Fibroblast of upper back skin (primary cell): Measurements from ENCODE around the gene UBE2L3.
A peak's percentile ranks its signal among the peaks of the same experiment; 100 is the strongest.

Experiments
- DNase-seq: peaks from one replicate; pipeline ENCODE4 v3.0.0-alpha.2; 2013

Gene UBE2L3

GRCh38 chr22:21650823-21651520 lies 83.5 kb downstream of the UBE2L3 start:
- DNase-seq = no peak

DNA sequence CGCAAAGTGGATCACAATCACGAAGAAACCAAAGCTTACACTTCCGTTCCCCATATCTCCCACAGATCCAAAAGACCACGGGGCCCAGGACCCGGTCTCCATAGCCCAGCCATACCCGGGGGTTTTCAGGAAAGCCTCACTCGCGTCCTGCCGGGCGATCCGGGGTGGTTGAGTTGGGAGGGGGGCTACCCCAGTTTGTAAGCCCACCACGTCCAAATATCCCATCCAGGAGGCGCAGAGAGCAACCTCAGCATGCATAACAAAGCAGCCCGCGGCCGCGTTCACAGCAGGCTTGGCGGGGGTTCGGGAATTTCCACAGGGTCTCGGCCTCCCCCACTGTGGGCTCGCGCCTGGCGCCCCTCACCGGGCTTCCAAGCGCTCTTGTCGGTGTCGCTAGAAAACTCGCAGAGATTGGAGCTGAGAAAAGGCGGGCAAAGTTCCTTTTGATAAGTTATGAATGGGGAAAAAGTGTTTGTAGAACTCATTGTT lies 84.1 kb downstream of the UBE2L3 start:
- no peak for DNase-seq

DNA sequence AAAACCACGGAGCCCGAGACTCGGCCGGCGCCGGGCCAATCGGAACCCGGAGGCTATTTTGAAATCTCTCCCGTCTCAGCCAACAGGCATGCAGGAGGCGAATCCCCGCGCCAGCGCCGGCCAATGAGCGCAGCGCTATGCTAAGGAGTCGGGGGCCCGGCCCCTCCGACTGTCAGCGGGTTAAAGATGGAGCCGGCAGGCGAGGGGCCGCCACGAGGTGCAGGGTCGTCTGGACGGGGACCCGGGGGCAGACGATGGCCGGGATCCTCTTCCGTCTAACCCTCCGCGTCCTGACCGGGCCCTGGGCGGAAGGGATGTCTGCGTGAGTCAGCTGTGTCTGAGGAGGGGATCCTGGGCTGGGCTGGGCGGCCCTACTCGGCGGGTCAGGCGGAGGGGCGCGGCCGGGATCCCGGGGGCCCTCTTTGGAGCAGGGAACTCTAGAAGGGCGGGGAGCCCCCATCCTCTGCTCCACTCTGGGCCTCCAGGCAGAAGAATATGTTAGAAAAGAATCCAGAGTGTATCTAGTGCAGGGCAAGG lies 84.6 kb downstream of the UBE2L3 start:
- DNase-seq = peak; percentile 88

- DNase-seq = no peak
Observed at GRCh38 chr22:21652547-21653545, 85.3 kb downstream of the UBE2L3 start.

GRCh38 chr22:21657020-21657359 lies 89.5 kb downstream of the UBE2L3 start:
- DNase-seq = no peak

GRCh38 chr22:21657360-21658032 lies 90.0 kb downstream of the UBE2L3 start:
- peak; percentile 12 for DNase-seq

- DNase-seq = no peak
Observed at GRCh38 chr22:21659864-21660525, 92.5 kb downstream of the UBE2L3 start.

DNA sequence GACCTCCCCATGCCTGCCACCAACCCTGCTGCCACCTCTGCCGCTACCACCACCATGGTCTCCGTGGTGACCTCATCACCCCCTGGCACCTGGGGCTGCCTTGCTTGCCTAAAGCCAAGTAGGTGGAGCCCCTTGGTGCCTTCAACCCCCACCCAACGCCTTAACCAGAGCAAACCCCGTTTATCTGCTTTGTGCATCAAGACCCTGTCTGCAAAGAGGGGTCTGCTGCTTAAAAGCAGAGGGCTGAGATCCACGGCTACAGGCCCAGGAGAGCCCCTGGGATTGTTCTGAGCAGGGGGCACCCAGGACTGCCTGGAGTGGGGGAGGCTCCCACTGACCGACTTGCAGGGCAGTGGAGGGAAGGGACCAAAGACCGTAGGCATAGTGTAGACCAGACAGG lies 93.4 kb downstream of the UBE2L3 start:
- DNase-seq = no peak

- no peak for DNase-seq
Observed at GRCh38 chr22:21661991-21662390, 94.5 kb downstream of the UBE2L3 start.

GRCh38 chr22:21663738-21664137 lies 96.2 kb downstream of the UBE2L3 start:
- DNase-seq = no peak

GRCh38 chr22:21665047-21665851 lies 97.7 kb downstream of the UBE2L3 start:
- no peak for DNase-seq

DNA sequence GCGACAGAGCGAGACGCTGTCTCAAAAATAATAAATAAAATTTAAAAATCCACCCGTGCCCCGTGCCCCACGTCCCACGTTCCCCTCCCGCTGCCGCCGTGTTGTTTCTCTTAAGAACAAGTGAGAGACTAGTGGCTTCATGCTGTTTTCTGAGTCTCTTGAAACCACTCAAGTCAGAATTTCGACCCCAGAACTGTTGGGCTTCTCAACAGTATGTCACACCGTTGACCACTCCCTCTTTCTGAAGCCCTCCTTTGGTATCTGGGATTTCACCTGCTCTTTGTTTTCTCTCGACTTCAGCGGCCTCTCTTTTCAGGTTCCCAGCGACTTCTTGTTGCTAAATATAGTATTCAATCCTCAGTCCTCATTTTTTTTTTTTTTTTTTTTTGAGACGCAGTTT lies 99.3 kb downstream of the UBE2L3 start:
- no peak for DNase-seq

- DNase-seq = no peak
Observed at GRCh38 chr22:21669026-21669425, 101.5 kb downstream of the UBE2L3 start.

DNA sequence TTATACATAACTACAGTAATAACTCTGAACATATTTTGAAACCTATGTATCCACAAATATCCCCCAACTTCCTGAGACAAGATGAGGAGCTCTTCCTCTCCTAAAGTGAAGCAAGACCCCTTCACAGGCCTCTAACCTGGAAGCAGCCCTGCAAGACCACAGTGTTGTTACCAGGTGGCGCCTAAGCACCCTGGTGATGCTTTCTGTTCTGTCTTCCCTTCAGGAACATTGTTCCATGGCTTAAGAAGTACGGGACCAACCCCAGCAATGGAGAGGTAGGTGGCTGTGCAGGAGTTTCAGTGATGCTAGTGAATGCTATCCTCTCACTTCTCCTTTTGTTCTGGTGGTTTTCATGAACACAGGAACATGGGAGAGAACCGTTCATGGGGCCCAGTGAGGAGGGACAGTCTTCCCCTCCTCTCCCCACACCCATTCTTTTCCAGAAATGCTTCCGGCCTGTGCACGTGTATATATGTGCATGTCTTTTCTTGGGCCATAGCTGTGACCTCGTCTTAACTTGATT lies 104.7 kb downstream of the UBE2L3 start:
- DNase-seq = no peak
